ENCODE data around the gene TULP3. TPM values are rescaled to one million over a fixed set of nuclear protein-coding genes. Genes with fewer than 3 reads are reported as not detected.

Gene TULP3
- total and polyA plus RNA-seq, 2 donors (not counting 3 experiments of a cell fraction or from before 2014, with no cell fraction given), result 30.8 to 31.0 TPM

DNA sequence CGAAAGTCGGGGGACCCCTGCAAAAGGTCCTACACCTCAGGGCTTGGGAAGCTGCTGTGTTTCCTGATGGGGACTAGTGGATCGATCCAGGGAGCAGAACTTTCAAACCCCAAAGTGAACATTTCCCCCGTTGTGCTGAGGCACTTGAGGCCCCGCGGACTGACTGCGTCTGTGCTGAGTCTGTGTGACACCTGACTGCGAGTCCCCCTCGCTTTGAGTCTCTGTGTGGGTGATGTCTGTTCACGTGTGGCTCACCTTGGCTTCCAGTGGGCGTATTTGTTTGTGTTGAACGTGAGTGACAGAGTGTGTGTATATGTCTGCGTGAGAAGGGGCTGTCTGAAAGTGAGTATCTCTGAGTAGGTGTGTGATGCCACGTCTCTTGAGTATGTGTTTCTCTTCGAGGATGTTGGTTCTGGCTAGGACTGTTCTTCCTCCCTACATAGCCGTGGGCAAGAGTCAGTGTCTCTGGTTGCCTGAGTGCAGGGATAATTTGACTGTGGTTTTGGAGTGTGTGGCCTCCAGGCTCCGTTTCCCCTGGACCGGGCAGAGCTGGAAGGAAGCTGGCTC is 69.8 kb downstream of the TULP3 start:
- Histone ChIP-seq H4K20me1 (replicated peaks; ENCODE audit: control insufficient read depth, extremely low read depth, insufficient read depth, low read length) (no peaks in the 10 kb centered on the region), H3K4me1 (ENCODE audit: control insufficient read depth, extremely low read depth, insufficient read depth, low read length) (peaks cover 48% of the 10 kb centered on the region), H3K9me3 (replicated peaks; ENCODE audit: control insufficient read depth, insufficient read depth, low read length) (no peaks in the 10 kb centered on the region), H2AFZ (ENCODE audit: low read depth, low read length) (peak overlapping the region; percentile 70), H3K4me3 (replicated peaks in 1 of 3; ENCODE audit: insufficient read depth in 1 of 3, low read depth in 1 of 3, low read length in 3 of 3) (peak overlapping the region; percentile 55 to 75 (median 65)), H3K36me3 (ENCODE audit: control insufficient read depth in 2 of 2, extremely low read depth in 1 of 2, insufficient read depth in 2 of 2, low read length in 2 of 2) (no peaks in the 10 kb centered on the region), H3K9me1 (replicated peaks; ENCODE audit: control insufficient read depth, extremely low read depth, insufficient read depth, low read length) (no peaks in the 10 kb centered on the region), H3K4me2 (ENCODE audit: insufficient read depth, low read length) (peak overlapping the region; percentile 88), H3K27me3 (ENCODE audit: control insufficient read depth in 2 of 2, insufficient read depth in 2 of 2, low read length in 2 of 2) (no peaks in the 10 kb centered on the region), H3K27ac (ENCODE audit: insufficient read depth, low read depth, low read length) (peak overlapping the region; percentile 69), H3K9ac (replicated peaks; ENCODE audit: extremely low read depth, insufficient read depth, low read length) (peak overlapping the region; percentile 71), H3K79me2 (ENCODE audit: control insufficient read depth, insufficient read depth, low read length) (peaks cover 42% of the 10 kb centered on the region)
- ChIA-PET POLR2A (no interaction called here), CTCF (interaction anchor here (0.7 to 1.6 kb wide), 7 partner anchors 16 to 106 kb away, joined by 3 to 8 read pairs (median 6); no protein-coding TSS in a partner anchor)
- TF ChIP-seq EZH2 (IDR thresholded peaks at IDR 0.05; ENCODE audit: borderline replicate concordance, low read depth, low read length, severe bottlenecking) (no peak), FOS (IDR thresholded peaks at IDR 0.05; ENCODE audit: borderline replicate concordance, insufficient read depth, low read length) (no peak), POLR2AphosphoS5 (IDR thresholded peaks at IDR 0.05; ENCODE audit: insufficient read depth, low read depth, low read length) (no peak), JUN (IDR thresholded peaks at IDR 0.05; ENCODE audit: borderline replicate concordance, insufficient read depth, insufficient read length, low read depth) (no peak), MYC (IDR thresholded peaks at IDR 0.05; ENCODE audit: low read depth, low read length) (no peak), POLR2A (IDR thresholded peaks at IDR 0.05; ENCODE audit: low read depth, low read length) (no peak), GATA2 (IDR thresholded peaks at IDR 0.05; ENCODE audit: insufficient read depth, insufficient read length, low read depth, low read length) (no peak)
- TF ChIP-seq, protein P1, sequence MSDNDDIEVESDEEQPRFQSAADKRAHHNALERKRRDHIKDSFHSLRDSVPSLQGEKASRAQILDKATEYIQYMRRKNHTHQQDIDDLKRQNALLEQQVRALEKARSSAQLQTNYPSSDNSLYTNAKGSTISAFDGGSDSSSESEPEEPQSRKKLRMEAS (IDR thresholded peaks at IDR 0.05; ENCODE audit: insufficient read depth, insufficient read length), result no peak
- TF ChIP-seq, protein P2, sequence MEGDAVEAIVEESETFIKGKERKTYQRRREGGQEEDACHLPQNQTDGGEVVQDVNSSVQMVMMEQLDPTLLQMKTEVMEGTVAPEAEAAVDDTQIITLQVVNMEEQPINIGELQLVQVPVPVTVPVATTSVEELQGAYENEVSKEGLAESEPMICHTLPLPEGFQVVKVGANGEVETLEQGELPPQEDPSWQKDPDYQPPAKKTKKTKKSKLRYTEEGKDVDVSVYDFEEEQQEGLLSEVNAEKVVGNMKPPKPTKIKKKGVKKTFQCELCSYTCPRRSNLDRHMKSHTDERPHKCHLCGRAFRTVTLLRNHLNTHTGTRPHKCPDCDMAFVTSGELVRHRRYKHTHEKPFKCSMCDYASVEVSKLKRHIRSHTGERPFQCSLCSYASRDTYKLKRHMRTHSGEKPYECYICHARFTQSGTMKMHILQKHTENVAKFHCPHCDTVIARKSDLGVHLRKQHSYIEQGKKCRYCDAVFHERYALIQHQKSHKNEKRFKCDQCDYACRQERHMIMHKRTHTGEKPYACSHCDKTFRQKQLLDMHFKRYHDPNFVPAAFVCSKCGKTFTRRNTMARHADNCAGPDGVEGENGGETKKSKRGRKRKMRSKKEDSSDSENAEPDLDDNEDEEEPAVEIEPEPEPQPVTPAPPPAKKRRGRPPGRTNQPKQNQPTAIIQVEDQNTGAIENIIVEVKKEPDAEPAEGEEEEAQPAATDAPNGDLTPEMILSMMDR (IDR thresholded peaks at IDR 0.05; ENCODE audit: extremely low read depth in 1 of 2, insufficient read depth in 1 of 2, low read depth in 1 of 2, low read length in 2 of 2), result no peak
- dilution Hi-C loops (cut with MboI; ENCODE audit: extremely low pct_ligation_motif_present, low sequenced_read_pairs), result no loop called here
- BruUV-seq (replicated peaks), result no TSS peak
- intact Hi-C loops (cut with micrococcal nuclease), result loop anchor here (5.0 kb wide), 1 partner anchor 137 kb away; no protein-coding TSS in a partner anchor
- FAIRE-seq, result peak; percentile 64
- peak; percentile 62 for DNase-seq (ENCODE audit: low read depth, low spot score)

Measured in endothelial cell of umbilical vein (primary cell).